ENCODE measurements around the gene NFIB.

Gene NFIB

GRCh38 chr9:14209399-14210345 is 104.3 kb downstream of the NFIB start:
- Mint-ChIP-seq H3K4me3 (no peak overlapping the region), H3K27me3 (ENCODE audit: low read depth, poor library complexity) (peaks cover 7% of the 10 kb centered on the region), H3K4me1 (peaks cover 19% of the 10 kb centered on the region), H3K27ac (no peak overlapping the region), H3K36me3 (ENCODE audit: low read depth) (no peaks in the 10 kb centered on the region), H3K9me3 (no peaks in the 10 kb centered on the region)
- TF ChIP-seq CTCF (IDR thresholded peaks at IDR 0.05): no peak
- no peak for DNase-seq

GRCh38 chr9:14207352-14207995 is 106.5 kb downstream of the NFIB start:
- H3K27me3 Mint-ChIP-seq (ENCODE audit: low read depth, poor library complexity): peaks cover 7% of the 10 kb centered on the region
- no peak for DNase-seq
- H3K9me3 Mint-ChIP-seq: no peaks in the 10 kb centered on the region
- no peak overlapping the region for H3K4me3 Mint-ChIP-seq
- peaks cover 19% of the 10 kb centered on the region for H3K4me1 Mint-ChIP-seq
- no peak for TF ChIP-seq CTCF (IDR thresholded peaks at IDR 0.05)
- no peak overlapping the region for H3K27ac Mint-ChIP-seq
- H3K36me3 Mint-ChIP-seq (ENCODE audit: low read depth): no peaks in the 10 kb centered on the region

- peaks cover 19% of the 10 kb centered on the region for H3K4me1 Mint-ChIP-seq
- H3K27me3 Mint-ChIP-seq (ENCODE audit: low read depth, poor library complexity): peaks cover 5% of the 10 kb centered on the region
- no peak for TF ChIP-seq CTCF (IDR thresholded peaks at IDR 0.05)
- no peaks in the 10 kb centered on the region for H3K36me3 Mint-ChIP-seq (ENCODE audit: low read depth)
- no peaks in the 10 kb centered on the region for H3K9me3 Mint-ChIP-seq
- no peak overlapping the region for H3K4me3 Mint-ChIP-seq
- H3K27ac Mint-ChIP-seq: no peak overlapping the region
- no peak for DNase-seq
These were observed 108.5 kb downstream of the NFIB start for GRCh38 chr9:14205463-14205862.

GRCh38 chr9:14203356-14204056 is 110.4 kb downstream of the NFIB start:
- no peaks in the 10 kb centered on the region for H3K9me3 Mint-ChIP-seq
- peaks cover 4% of the 10 kb centered on the region for H3K27me3 Mint-ChIP-seq (ENCODE audit: low read depth, poor library complexity)
- DNase-seq: no peak
- H3K4me1 Mint-ChIP-seq: peaks cover 13% of the 10 kb centered on the region
- no peak overlapping the region for H3K27ac Mint-ChIP-seq
- no peak for TF ChIP-seq CTCF (IDR thresholded peaks at IDR 0.05)
- no peak overlapping the region for H3K4me3 Mint-ChIP-seq
- H3K36me3 Mint-ChIP-seq (ENCODE audit: low read depth): no peaks in the 10 kb centered on the region

GRCh38 chr9:14198841-14199455 is 115.0 kb downstream of the NFIB start:
- Mint-ChIP-seq H3K4me1 (peaks cover 32% of the 10 kb centered on the region), H3K36me3 (ENCODE audit: low read depth) (no peaks in the 10 kb centered on the region), H3K27me3 (ENCODE audit: low read depth, poor library complexity) (no peaks in the 10 kb centered on the region), H3K4me3 (no peak overlapping the region), H3K27ac (no peak overlapping the region), H3K9me3 (no peaks in the 10 kb centered on the region)
- no peak for TF ChIP-seq CTCF (IDR thresholded peaks at IDR 0.05)
- no peak for DNase-seq
